ENCODE results near the gene SYDE2.

The SYDE2 gene

GRCh38 chr1:85142753-85143152 is 58.1 kb downstream of the SYDE2 start:
- TF ChIP-seq REST (IDR thresholded peaks at IDR 0.05; ENCODE audit: insufficient read depth in 1 of 2, low read depth in 2 of 2, low read length in 2 of 2), result no peak
- TF ChIP-seq FOXP2 (optimal IDR thresholded peaks at IDR 0.05; ENCODE audit: borderline replicate concordance, extremely low read depth, extremely low read length, insufficient read depth), result no peak
- no peak for TF ChIP-seq POLR2AphosphoS5 (IDR thresholded peaks at IDR 0.05; ENCODE audit: low read depth, low read length)
- no peak for TF ChIP-seq TAF1 (IDR thresholded peaks at IDR 0.05; ENCODE audit: borderline replicate concordance, insufficient read depth, low read length)
- TF ChIP-seq SIN3A (IDR thresholded peaks at IDR 0.05; ENCODE audit: borderline replicate concordance, insufficient read depth, low read length), result no peak

- TF ChIP-seq REST (IDR thresholded peaks at IDR 0.05; ENCODE audit: insufficient read depth in 1 of 2, low read depth in 2 of 2, low read length in 2 of 2) (no peak), POLR2AphosphoS5 (IDR thresholded peaks at IDR 0.05; ENCODE audit: low read depth, low read length) (no peak), TAF1 (IDR thresholded peaks at IDR 0.05; ENCODE audit: borderline replicate concordance, insufficient read depth, low read length) (no peak), FOXP2 (optimal IDR thresholded peaks at IDR 0.05; ENCODE audit: borderline replicate concordance, extremely low read depth, extremely low read length, insufficient read depth) (no peak), SIN3A (IDR thresholded peaks at IDR 0.05; ENCODE audit: borderline replicate concordance, insufficient read depth, low read length) (no peak)
These were observed 63.2 kb downstream of the SYDE2 start for GRCh38 chr1:85137660-85138059.

GRCh38 chr1:85135392-85135798 is 65.4 kb downstream of the SYDE2 start:
- no peak for TF ChIP-seq REST (IDR thresholded peaks at IDR 0.05; ENCODE audit: insufficient read depth in 1 of 2, low read depth in 2 of 2, low read length in 2 of 2)
- TF ChIP-seq SIN3A (IDR thresholded peaks at IDR 0.05; ENCODE audit: borderline replicate concordance, insufficient read depth, low read length), result no peak
- TF ChIP-seq POLR2AphosphoS5 (IDR thresholded peaks at IDR 0.05; ENCODE audit: low read depth, low read length), result no peak
- TF ChIP-seq FOXP2 (optimal IDR thresholded peaks at IDR 0.05; ENCODE audit: borderline replicate concordance, extremely low read depth, extremely low read length, insufficient read depth), result no peak

GRCh38 chr1:85134583-85135391 is 66.0 kb downstream of the SYDE2 start:
- TF ChIP-seq FOXP2 (optimal IDR thresholded peaks at IDR 0.05; ENCODE audit: borderline replicate concordance, extremely low read depth, extremely low read length, insufficient read depth) (no peak), TAF1 (IDR thresholded peaks at IDR 0.05; ENCODE audit: borderline replicate concordance, insufficient read depth, low read length) (no peak), REST (IDR thresholded peaks at IDR 0.05; ENCODE audit: insufficient read depth in 1 of 2, low read depth in 2 of 2, low read length in 2 of 2) (no peak), POLR2AphosphoS5 (IDR thresholded peaks at IDR 0.05; ENCODE audit: low read depth, low read length) (no peak), SIN3A (IDR thresholded peaks at IDR 0.05; ENCODE audit: borderline replicate concordance, insufficient read depth, low read length) (no peak)
